Activated T-helper 1 cell treated with anti-CD3 and anti-CD28 coated beads, Interleukin-12 subunit alpha, Interleukin-12 subunit beta, Interleukin-2, Interleukin-4 antibody, amounts not matched to agents 30 ng/mL and 10 ng/mL and 1 ng/mL, durations not matched to agents 14 hours and 24 hours and 36 hours (primary cell): Measurements from ENCODE around the gene NIPSNAP2. TPM values are rescaled to one million over a fixed set of nuclear protein-coding genes. Genes with fewer than 3 reads are reported as not detected.
"Not testable (repeated sequence)": the region's sequence is repeated elsewhere in the genome, so short reads cannot be mapped to it uniquely, and the experiment has no call there.

Source experiments
- DNase-seq: peaks from one replicate; pipeline ENCODE4 v3.0.0; 2021; ENCODE audit warnings: low spot score
- H3K27ac Mint-ChIP-seq: one replicate; pipeline ENCODE4 v1.8.0; 2021; ENCODE audit warnings: mild to moderate bottlenecking, mixed read lengths
- H3K27me3 Mint-ChIP-seq: one replicate; pipeline ENCODE4 v1.8.0; 2022; ENCODE audit warnings: mild to moderate bottlenecking, moderate library complexity, mixed read lengths; ENCODE audit not compliant: insufficient read depth
- H3K36me3 Mint-ChIP-seq: one replicate; pipeline ENCODE4 v1.8.0; 2021; ENCODE audit warnings: low read depth, mixed read lengths
- H3K4me1 Mint-ChIP-seq: one replicate; pipeline ENCODE4 v1.8.0; 2021; ENCODE audit warnings: low read depth, mixed read lengths
- H3K4me3 Mint-ChIP-seq: one replicate; pipeline ENCODE4 v1.8.0; 2021; ENCODE audit warnings: mild to moderate bottlenecking, moderate library complexity, mixed read lengths
- H3K9me3 Mint-ChIP-seq: one replicate; pipeline ENCODE4 v1.8.0; 2021; ENCODE audit warnings: mixed read lengths
- intact Hi-C: fragments of 100-400 bp; cut with micrococcal nuclease; formaldehyde crosslinking; loops from one replicate; pipeline ENCODE4 v1.15.1; 2024
- total RNA-seq: library from RNA; stranded (reverse); gene quantifications from 2 replicates; pipeline ENCODE4 v1.2.3, GENCODE V29; 2022

Gene NIPSNAP2
- total RNA-seq, 1 donor from 2014 or later: 49.4 TPM

- peak; percentile 71 for DNase-seq
- Mint-ChIP-seq H3K4me3 (peak overlapping the region; percentile 92), H3K9me3 (no peaks in the 10 kb centered on the region), H3K27ac (peak overlapping the region; percentile 87), H3K36me3 (peaks cover 6% of the 10 kb centered on the region), H3K27me3 (no peaks in the 10 kb centered on the region), H3K4me1 (peaks cover 15% of the 10 kb centered on the region)
- intact Hi-C loops: loop anchor here (1.0 kb wide), 2 partner anchors 17 to 40 kb away; partner anchors contain the start of genes CCT6A and PSPH
These were observed 69.5 kb downstream of the NIPSNAP2 start for GRCh38 chr7:56033671-56034432.

GRCh38 chr7:56040730-56041129 lies 76.3 kb downstream of the NIPSNAP2 start:
- no peak overlapping the region for H3K27ac Mint-ChIP-seq
- no peaks in the 10 kb centered on the region for H3K9me3 Mint-ChIP-seq
- no peaks in the 10 kb centered on the region for H3K36me3 Mint-ChIP-seq
- H3K4me3 Mint-ChIP-seq: no peak overlapping the region
- H3K27me3 Mint-ChIP-seq: no peaks in the 10 kb centered on the region
- no peaks in the 10 kb centered on the region for H3K4me1 Mint-ChIP-seq
- intact Hi-C loops: no loop called here
- DNase-seq: no peak

DNA sequence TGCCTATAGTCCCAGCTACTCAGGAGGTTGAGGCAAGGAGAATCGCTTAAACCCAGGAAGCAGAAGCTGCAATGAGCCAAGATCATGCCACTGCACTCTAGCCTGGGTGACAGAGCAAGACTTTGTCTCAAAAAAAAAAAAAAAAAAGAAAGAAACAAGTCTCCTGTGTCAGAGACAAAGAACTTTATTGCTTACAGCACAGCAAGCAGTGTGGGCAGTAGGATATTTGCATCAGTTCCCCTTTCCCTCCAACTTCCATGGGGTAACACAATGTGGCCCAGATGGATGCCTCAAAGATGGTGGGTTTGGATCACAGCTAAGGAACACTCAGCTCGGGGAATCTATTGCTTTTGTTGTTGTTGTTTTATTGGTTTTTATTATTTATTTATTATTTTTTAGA lies 81.4 kb downstream of the NIPSNAP2 start:
- H3K27ac Mint-ChIP-seq, intact Hi-C loops, H3K27me3 Mint-ChIP-seq, H3K36me3 Mint-ChIP-seq, H3K4me3 Mint-ChIP-seq, H3K4me1 Mint-ChIP-seq, DNase-seq, H3K9me3 Mint-ChIP-seq: not testable (repeated sequence)

GRCh38 chr7:56046721-56047445 lies 82.5 kb downstream of the NIPSNAP2 start:
- no peaks in the 10 kb centered on the region for H3K27me3 Mint-ChIP-seq
- peaks cover 9% of the 10 kb centered on the region for H3K4me1 Mint-ChIP-seq
- intact Hi-C loops: no loop called here
- H3K4me3 Mint-ChIP-seq: no peak overlapping the region
- H3K36me3 Mint-ChIP-seq: peaks cover 4% of the 10 kb centered on the region
- no peak overlapping the region for H3K27ac Mint-ChIP-seq
- DNase-seq: no peak
- no peaks in the 10 kb centered on the region for H3K9me3 Mint-ChIP-seq

DNA sequence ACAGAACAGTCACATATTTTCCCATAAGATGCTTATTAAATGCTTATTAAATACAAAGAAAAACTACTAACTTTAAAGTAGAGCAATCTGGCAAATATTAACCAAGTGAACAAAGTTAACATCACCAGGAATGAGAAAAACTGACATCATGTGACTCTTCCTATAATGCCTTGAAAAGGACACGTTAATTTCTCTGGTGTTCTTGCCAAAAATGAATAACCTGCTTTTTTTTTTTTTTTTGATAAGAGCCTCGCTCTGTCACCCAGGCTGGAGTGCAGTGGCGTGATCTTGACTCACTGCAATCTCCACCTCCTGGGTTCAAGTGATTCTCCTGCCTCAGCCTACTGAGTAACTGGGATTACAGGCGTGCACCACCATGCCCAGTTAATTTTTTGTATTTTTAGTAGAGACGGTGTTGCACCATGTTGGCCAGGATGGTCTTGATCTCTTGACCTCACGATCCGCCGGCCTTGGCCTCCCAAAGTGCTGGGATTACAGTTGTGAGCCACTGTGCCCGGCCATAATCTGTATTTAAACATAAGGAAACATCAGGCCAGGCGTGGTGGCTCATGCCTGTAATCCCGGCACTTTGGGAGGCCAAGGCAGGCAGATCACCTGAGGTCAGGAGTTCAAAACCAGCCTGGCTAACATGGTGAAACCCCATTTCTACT lies 83.2 kb downstream of the NIPSNAP2 start:
- H3K4me3 Mint-ChIP-seq, H3K27ac Mint-ChIP-seq, H3K4me1 Mint-ChIP-seq, intact Hi-C loops, DNase-seq, H3K27me3 Mint-ChIP-seq, H3K36me3 Mint-ChIP-seq, H3K9me3 Mint-ChIP-seq: not testable (repeated sequence)

- Mint-ChIP-seq H3K27ac (no peak overlapping the region), H3K9me3 (no peaks in the 10 kb centered on the region)
These were observed 83.9 kb downstream of the NIPSNAP2 start for GRCh38 chr7:56048245-56048644.

GRCh38 chr7:56048763-56049162 lies 84.4 kb downstream of the NIPSNAP2 start:
- Mint-ChIP-seq H3K36me3 (peaks cover 12% of the 10 kb centered on the region), H3K4me1 (peaks cover 21% of the 10 kb centered on the region)
- intact Hi-C loops, H3K27me3 Mint-ChIP-seq, H3K27ac Mint-ChIP-seq, H3K9me3 Mint-ChIP-seq, DNase-seq, H3K4me3 Mint-ChIP-seq: not testable (repeated sequence)

More at GRCh38 chr7:56048245-56048644, 83.9 kb downstream of the NIPSNAP2 start:
- Mint-ChIP-seq H3K4me1 (peaks cover 16% of the 10 kb centered on the region), H3K36me3 (peaks cover 8% of the 10 kb centered on the region), H3K4me3 (no peak overlapping the region), H3K27me3 (no peaks in the 10 kb centered on the region)
- DNase-seq: no peak
- intact Hi-C loops: no loop called here

Other genes starting within 250 kb of the NIPSNAP2 start
- not detected in 2 replicates for gene SEPTIN14, start 101.8 kb upstream of the NIPSNAP2 start, total RNA-seq
- 1.3 and 3.1 TPM in 2 replicates for gene ZNF713, start 77.1 kb upstream of the NIPSNAP2 start, total RNA-seq
- 38.2 and 39.3 TPM in 2 replicates for gene MRPS17, start 12.7 kb upstream of the NIPSNAP2 start, total RNA-seq
- gene PSPH, start 86.9 kb downstream of the NIPSNAP2 start, total RNA-seq: 17.3 and 19.3 TPM in 2 replicates
- gene CCT6A, start 87.2 kb downstream of the NIPSNAP2 start, total RNA-seq: 308 TPM in 2 replicates
- gene SUMF2, start 99.7 kb downstream of the NIPSNAP2 start, total RNA-seq: 157 and 166 TPM in 2 replicates
- 3.4 and 4.3 TPM in 2 replicates for gene PHKG1, start 128.4 kb downstream of the NIPSNAP2 start, total RNA-seq
- gene CHCHD2, start 141.9 kb downstream of the NIPSNAP2 start, total RNA-seq: 613 and 617 TPM in 2 replicates
- gene NUPR2, start 151.8 kb downstream of the NIPSNAP2 start, total RNA-seq: not detected in 2 replicates